ENCODE measurements around the gene NDUFA13.

Gene NDUFA13

GRCh38 chr19:19482809-19483596, 33.0 kb upstream of the NDUFA13 start:
- TF ChIP-seq, protein P1, sequence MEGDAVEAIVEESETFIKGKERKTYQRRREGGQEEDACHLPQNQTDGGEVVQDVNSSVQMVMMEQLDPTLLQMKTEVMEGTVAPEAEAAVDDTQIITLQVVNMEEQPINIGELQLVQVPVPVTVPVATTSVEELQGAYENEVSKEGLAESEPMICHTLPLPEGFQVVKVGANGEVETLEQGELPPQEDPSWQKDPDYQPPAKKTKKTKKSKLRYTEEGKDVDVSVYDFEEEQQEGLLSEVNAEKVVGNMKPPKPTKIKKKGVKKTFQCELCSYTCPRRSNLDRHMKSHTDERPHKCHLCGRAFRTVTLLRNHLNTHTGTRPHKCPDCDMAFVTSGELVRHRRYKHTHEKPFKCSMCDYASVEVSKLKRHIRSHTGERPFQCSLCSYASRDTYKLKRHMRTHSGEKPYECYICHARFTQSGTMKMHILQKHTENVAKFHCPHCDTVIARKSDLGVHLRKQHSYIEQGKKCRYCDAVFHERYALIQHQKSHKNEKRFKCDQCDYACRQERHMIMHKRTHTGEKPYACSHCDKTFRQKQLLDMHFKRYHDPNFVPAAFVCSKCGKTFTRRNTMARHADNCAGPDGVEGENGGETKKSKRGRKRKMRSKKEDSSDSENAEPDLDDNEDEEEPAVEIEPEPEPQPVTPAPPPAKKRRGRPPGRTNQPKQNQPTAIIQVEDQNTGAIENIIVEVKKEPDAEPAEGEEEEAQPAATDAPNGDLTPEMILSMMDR (IDR thresholded peaks at IDR 0.05; ENCODE audit: low read length): no peak
- no peak for TF ChIP-seq EZH2 (IDR thresholded peaks at IDR 0.05; ENCODE audit: borderline replicate concordance, low read length)
- Histone ChIP-seq H2AFZ (ENCODE audit: low read length) (no peak overlapping the region), H3K4me2 (ENCODE audit: low read length) (no peak overlapping the region), H3K4me1 (ENCODE audit: insufficient read depth, low read length, severe bottlenecking) (peaks cover 40% of the 10 kb centered on the region), H3F3A (ENCODE audit: insufficient read depth, low read length) (no peaks in the 10 kb centered on the region), H4K20me1 (ENCODE audit: insufficient read depth, low read length) (no peaks in the 10 kb centered on the region), H3K27ac (ENCODE audit: low read depth, low read length, poor library complexity, severe bottlenecking) (no peak overlapping the region), H3K9me3 (ENCODE audit: low read length) (no peaks in the 10 kb centered on the region), H3K9me2 (ENCODE audit: low read depth, low read length) (no peaks in the 10 kb centered on the region), H3K4me3 (ENCODE audit: low read depth, low read length, poor library complexity, severe bottlenecking) (no peak overlapping the region), H3K9ac (ENCODE audit: low read length) (no peak overlapping the region), H3K27me3 (ENCODE audit: insufficient read depth, low read length) (no peaks in the 10 kb centered on the region), H3K36me3 (ENCODE audit: insufficient read depth, low read length) (peaks cover 33% of the 10 kb centered on the region; the same call in 1 of the 2 replicates), H3K79me2 (ENCODE audit: insufficient read depth, low read length) (peaks cover 13% of the 10 kb centered on the region)

GRCh38 chr19:19485161-19485997, 30.6 kb upstream of the NDUFA13 start:
- peaks cover 2% of the 10 kb centered on the region; the same call in 1 of the 2 replicates for H3K79me2 ChIP-seq (ENCODE audit: insufficient read depth, low read length)
- no peak overlapping the region for H3K4me3 ChIP-seq (ENCODE audit: low read depth, low read length, poor library complexity, severe bottlenecking)
- H3K9ac ChIP-seq (ENCODE audit: low read length): peak overlapping the region; percentile 18; the same call in 1 of the 2 replicates
- 0 out of 2 replicates have a peak, but pooled peaks cover 8% of the 10 kb centered on the region for H3F3A ChIP-seq (ENCODE audit: insufficient read depth, low read length)
- peak overlapping the region; percentile 98 for H3K27ac ChIP-seq (ENCODE audit: low read depth, low read length, poor library complexity, severe bottlenecking)
- H4K20me1 ChIP-seq (ENCODE audit: insufficient read depth, low read length): no peaks in the 10 kb centered on the region
- no peaks in the 10 kb centered on the region for H3K27me3 ChIP-seq (ENCODE audit: insufficient read depth, low read length)
- TF ChIP-seq, protein P1 (IDR thresholded peaks at IDR 0.05; ENCODE audit: low read length): no peak
- no peak for TF ChIP-seq EZH2 (IDR thresholded peaks at IDR 0.05; ENCODE audit: borderline replicate concordance, low read length)
- peak overlapping the region; percentile 34; the same call in 1 of the 2 replicates for H3K4me2 ChIP-seq (ENCODE audit: low read length)
- no peak overlapping the region for H2AFZ ChIP-seq (ENCODE audit: low read length)
- H3K36me3 ChIP-seq (ENCODE audit: insufficient read depth, low read length): peaks cover 21% of the 10 kb centered on the region; the same call in 1 of the 2 replicates
- H3K9me2 ChIP-seq (ENCODE audit: low read depth, low read length): no peaks in the 10 kb centered on the region
- no peaks in the 10 kb centered on the region for H3K9me3 ChIP-seq (ENCODE audit: low read length)
- peaks cover 64% of the 10 kb centered on the region for H3K4me1 ChIP-seq (ENCODE audit: insufficient read depth, low read length, severe bottlenecking)

DNA sequence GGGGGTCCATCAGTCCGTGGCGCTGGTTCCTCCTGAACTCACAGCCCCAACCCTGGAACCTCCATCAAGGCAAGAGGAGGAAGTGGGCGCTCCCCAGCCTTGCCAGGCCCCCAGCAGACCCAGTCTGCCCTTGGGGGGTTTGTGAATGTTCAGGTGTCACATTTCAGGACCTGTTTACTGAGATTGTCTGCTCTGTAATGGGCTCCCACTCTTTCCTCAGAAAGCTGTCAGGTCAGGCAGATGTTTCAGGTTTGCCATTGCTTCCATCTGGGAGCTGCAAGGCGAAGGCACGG, 30.1 kb upstream of the NDUFA13 start:
- H4K20me1 ChIP-seq (ENCODE audit: insufficient read depth, low read length): no peaks in the 10 kb centered on the region
- H3K27me3 ChIP-seq (ENCODE audit: insufficient read depth, low read length): no peaks in the 10 kb centered on the region
- no peaks in the 10 kb centered on the region for H3K9me3 ChIP-seq (ENCODE audit: low read length)
- H3K4me2 ChIP-seq (ENCODE audit: low read length): no peak overlapping the region; the same call in 1 of the 2 replicates
- TF ChIP-seq, protein P1 (IDR thresholded peaks at IDR 0.05; ENCODE audit: low read length): no peak
- TF ChIP-seq EZH2 (IDR thresholded peaks at IDR 0.05; ENCODE audit: borderline replicate concordance, low read length): no peak
- H3K9me2 ChIP-seq (ENCODE audit: low read depth, low read length): no peaks in the 10 kb centered on the region
- H3K4me1 ChIP-seq (ENCODE audit: insufficient read depth, low read length, severe bottlenecking): peaks cover 64% of the 10 kb centered on the region
- H3K4me3 ChIP-seq (ENCODE audit: low read depth, low read length, poor library complexity, severe bottlenecking): no peak overlapping the region
- H3K79me2 ChIP-seq (ENCODE audit: insufficient read depth, low read length): 0 out of 2 replicates have a peak, but pooled peaks cover 5% of the 10 kb centered on the region
- H3K9ac ChIP-seq (ENCODE audit: low read length): no peak overlapping the region; the same call in 1 of the 2 replicates
- peak overlapping the region; percentile 98 for H3K27ac ChIP-seq (ENCODE audit: low read depth, low read length, poor library complexity, severe bottlenecking)
- H3K36me3 ChIP-seq (ENCODE audit: insufficient read depth, low read length): peaks cover 22% of the 10 kb centered on the region; the same call in 1 of the 2 replicates
- H3F3A ChIP-seq (ENCODE audit: insufficient read depth, low read length): 0 out of 2 replicates have a peak, but pooled peaks cover 8% of the 10 kb centered on the region
- no peak overlapping the region for H2AFZ ChIP-seq (ENCODE audit: low read length)
